ENCODE data around the gene SPATA6. TPM values are rescaled to one million over a fixed set of nuclear protein-coding genes. Genes with fewer than 3 reads are reported as not detected.
"Not testable (repeated sequence)": the region's sequence is repeated elsewhere in the genome, so short reads cannot be mapped to it uniquely, and the experiment has no call there.

Gene SPATA6
- total and polyA plus RNA-seq, 2 experiments from 2014 or later, result 10.6 to 13.3 TPM

- Histone ChIP-seq H3K4me3 (no peak overlapping the region), H2AFZ (no peak overlapping the region), H3K36me3 (ENCODE audit: insufficient read depth) (no peaks in the 10 kb centered on the region), H3K4me2 (no peak overlapping the region), H3K4me1 (ENCODE audit: insufficient read depth) (peaks cover 7% of the 10 kb centered on the region), H3K27me3 (ENCODE audit: insufficient read depth) (no peaks in the 10 kb centered on the region), H3K79me2 (replicated peaks; ENCODE audit: insufficient read depth) (no peaks in the 10 kb centered on the region), H4K20me1 (replicated peaks; ENCODE audit: insufficient read depth) (no peaks in the 10 kb centered on the region), H3K9me2 (ENCODE audit: insufficient read depth) (no peaks in the 10 kb centered on the region), H3F3A (replicated peaks; ENCODE audit: low read depth) (no peaks in the 10 kb centered on the region), H3K27ac (ENCODE audit: low read depth) (no peak overlapping the region)
- DNase-seq (ENCODE audit: low spot score) (no peak), ATAC-seq (no peak)
- H3K27ac Mint-ChIP-seq, result no peak overlapping the region
- H3K36me3 Mint-ChIP-seq (ENCODE audit: low read depth), result peaks cover 54% of the 10 kb centered on the region
- no peak overlapping the region for H3K4me3 Mint-ChIP-seq
- no peak for TF ChIP-seq ZNF114 (CRISPR knock-in tag; IDR thresholded peaks at IDR 0.05)
- no peak for TF ChIP-seq STAT1 (IDR thresholded peaks at IDR 0.05; ENCODE audit: unreplicated experiment)
- TF ChIP-seq, protein P1, sequence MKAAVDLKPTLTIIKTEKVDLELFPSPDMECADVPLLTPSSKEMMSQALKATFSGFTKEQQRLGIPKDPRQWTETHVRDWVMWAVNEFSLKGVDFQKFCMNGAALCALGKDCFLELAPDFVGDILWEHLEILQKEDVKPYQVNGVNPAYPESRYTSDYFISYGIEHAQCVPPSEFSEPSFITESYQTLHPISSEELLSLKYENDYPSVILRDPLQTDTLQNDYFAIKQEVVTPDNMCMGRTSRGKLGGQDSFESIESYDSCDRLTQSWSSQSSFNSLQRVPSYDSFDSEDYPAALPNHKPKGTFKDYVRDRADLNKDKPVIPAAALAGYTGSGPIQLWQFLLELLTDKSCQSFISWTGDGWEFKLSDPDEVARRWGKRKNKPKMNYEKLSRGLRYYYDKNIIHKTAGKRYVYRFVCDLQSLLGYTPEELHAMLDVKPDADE (IDR thresholded peaks at IDR 0.05), result no peak
- TF ChIP-seq JUNB (IDR thresholded peaks at IDR 0.05; ENCODE audit: unreplicated experiment), result no peak
- TF ChIP-seq EZH2phosphoT487 (IDR thresholded peaks at IDR 0.05; ENCODE audit: unreplicated experiment), result no peak
- no peaks in the 10 kb centered on the region for H3K27me3 Mint-ChIP-seq (ENCODE audit: insufficient read depth, low read depth, poor library complexity)
- H3K4me1 Mint-ChIP-seq, result peaks cover 5% of the 10 kb centered on the region
- peaks cover 24% of the 10 kb centered on the region for H3K9me3 Mint-ChIP-seq
These were observed 32.6 kb downstream of the SPATA6 start for GRCh38 chr1:48439380-48439779.

GRCh38 chr1:48437379-48437778 is 34.6 kb downstream of the SPATA6 start:
- not testable (repeated sequence) for H3K27ac Mint-ChIP-seq; H3K4me3 ChIP-seq; ATAC-seq; H3K27me3 Mint-ChIP-seq (ENCODE audit: insufficient read depth, low read depth, poor library complexity); H3K4me3 Mint-ChIP-seq; DNase-seq (ENCODE audit: low spot score); H3K27ac ChIP-seq (ENCODE audit: low read depth); H3F3A ChIP-seq (replicated peaks; ENCODE audit: low read depth); H3K27me3 ChIP-seq (ENCODE audit: insufficient read depth); H3K4me2 ChIP-seq; H2AFZ ChIP-seq; H3K36me3 ChIP-seq (ENCODE audit: insufficient read depth); H3K79me2 ChIP-seq (replicated peaks; ENCODE audit: insufficient read depth); H3K4me1 ChIP-seq (ENCODE audit: insufficient read depth); H4K20me1 ChIP-seq (replicated peaks; ENCODE audit: insufficient read depth); H3K4me1 Mint-ChIP-seq; H3K9me2 ChIP-seq (ENCODE audit: insufficient read depth)
- Mint-ChIP-seq H3K36me3 (ENCODE audit: low read depth) (peaks cover 37% of the 10 kb centered on the region), H3K9me3 (peaks cover 11% of the 10 kb centered on the region)

DNA sequence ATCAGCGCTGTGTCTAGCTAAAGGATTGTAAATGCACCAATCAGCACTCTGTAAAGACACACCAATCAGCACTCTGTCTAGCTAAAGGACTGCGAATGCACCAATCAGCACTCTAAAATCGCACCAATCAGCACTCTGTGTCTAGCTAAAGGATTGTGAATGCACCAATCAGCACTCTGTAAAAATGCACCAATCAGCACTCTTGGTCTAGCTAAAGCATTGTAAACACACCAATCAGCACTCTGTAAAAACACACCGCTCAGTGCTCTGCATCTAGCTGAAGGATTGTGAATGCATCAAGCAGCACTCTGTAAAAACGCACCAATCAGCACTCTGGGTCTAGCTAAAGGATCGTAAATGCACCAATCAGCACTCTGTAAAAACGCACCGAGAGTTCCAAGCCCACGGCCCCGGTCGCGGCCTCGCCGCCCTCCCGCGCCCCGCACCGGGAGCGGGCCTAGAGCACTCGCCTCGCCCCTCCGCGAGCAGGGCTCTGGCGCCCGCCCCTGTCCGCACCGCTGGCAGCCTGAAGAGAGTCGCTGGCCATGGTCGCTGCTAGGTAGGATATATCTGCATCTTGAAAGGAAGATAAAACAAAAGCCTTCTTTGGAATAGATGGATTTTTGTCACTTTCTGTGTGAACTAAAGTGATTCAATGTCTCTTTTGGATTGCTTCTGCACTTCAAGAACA is 36.5 kb downstream of the SPATA6 start:
- not testable (repeated sequence) for H4K20me1 ChIP-seq (replicated peaks; ENCODE audit: insufficient read depth); H3K27me3 ChIP-seq (ENCODE audit: insufficient read depth); H3K27ac Mint-ChIP-seq; DNase-seq (ENCODE audit: low spot score); H3K4me3 ChIP-seq; H3K27me3 Mint-ChIP-seq (ENCODE audit: insufficient read depth, low read depth, poor library complexity); H3F3A ChIP-seq (replicated peaks; ENCODE audit: low read depth); H3K4me3 Mint-ChIP-seq; H2AFZ ChIP-seq; H3K27ac ChIP-seq (ENCODE audit: low read depth); H3K4me1 Mint-ChIP-seq; H3K36me3 ChIP-seq (ENCODE audit: insufficient read depth); ATAC-seq; H3K79me2 ChIP-seq (replicated peaks; ENCODE audit: insufficient read depth); H3K4me1 ChIP-seq (ENCODE audit: insufficient read depth); H3K9me2 ChIP-seq (ENCODE audit: insufficient read depth); H3K4me2 ChIP-seq
- Mint-ChIP-seq H3K9me3 (peaks cover 11% of the 10 kb centered on the region), H3K36me3 (ENCODE audit: low read depth) (peaks cover 28% of the 10 kb centered on the region)
